Measurements from ENCODE around the gene CACNA1I.

GRCh38 chr22:39526736-39527171, 43.8 kb upstream of the CACNA1I start:
- TF ChIP-seq EP300 (IDR thresholded peaks at IDR 0.05) (no peak), POLR2A (IDR thresholded peaks at IDR 0.05) (no peak), CTCF (IDR thresholded peaks at IDR 0.05) (no peak)
